Right ventricle myocardium inferior (tissue), 1 donor: ENCODE measurements around the gene IRF5. TPM values are rescaled to one million over a fixed set of nuclear protein-coding genes. Genes with fewer than 3 reads are reported as not detected.
"Not testable (repeated sequence)": the region's sequence is repeated elsewhere in the genome, so short reads cannot be mapped to it uniquely, and the experiment has no call there.

Experiments used
- ATAC-seq: fragments of 200-7000 bp; cut with Tn5 transposase; one replicate; pipeline ENCODE4 v1.9.1; 2020; ENCODE audit warnings: mild to moderate bottlenecking, moderate library complexity
- DNase-seq: peaks from one replicate; pipeline ENCODE4 v3.0.0; 2021; ENCODE audit errors: missing footprints
- intact Hi-C: fragments of 100-400 bp; cut with DNase I; formaldehyde crosslinking; loops from one replicate; pipeline ENCODE4 v1.11.0; 2022
- total RNA-seq: library from RNA; stranded (reverse); fragmentation: NEBNext Ultra II Directional; extraction: Animal tissue kit (Norgen Biotek cat#: 25700); gene quantifications from one replicate; pipeline ENCODE4 v1.2.1, GENCODE V29; 2021
- donor health status: DM: no; HTN: yes; CAD: no; lungs with severe emphysema.

The IRF5 gene
- total RNA-seq, 1 donor from 2014 or later = 3.3 TPM

DNA sequence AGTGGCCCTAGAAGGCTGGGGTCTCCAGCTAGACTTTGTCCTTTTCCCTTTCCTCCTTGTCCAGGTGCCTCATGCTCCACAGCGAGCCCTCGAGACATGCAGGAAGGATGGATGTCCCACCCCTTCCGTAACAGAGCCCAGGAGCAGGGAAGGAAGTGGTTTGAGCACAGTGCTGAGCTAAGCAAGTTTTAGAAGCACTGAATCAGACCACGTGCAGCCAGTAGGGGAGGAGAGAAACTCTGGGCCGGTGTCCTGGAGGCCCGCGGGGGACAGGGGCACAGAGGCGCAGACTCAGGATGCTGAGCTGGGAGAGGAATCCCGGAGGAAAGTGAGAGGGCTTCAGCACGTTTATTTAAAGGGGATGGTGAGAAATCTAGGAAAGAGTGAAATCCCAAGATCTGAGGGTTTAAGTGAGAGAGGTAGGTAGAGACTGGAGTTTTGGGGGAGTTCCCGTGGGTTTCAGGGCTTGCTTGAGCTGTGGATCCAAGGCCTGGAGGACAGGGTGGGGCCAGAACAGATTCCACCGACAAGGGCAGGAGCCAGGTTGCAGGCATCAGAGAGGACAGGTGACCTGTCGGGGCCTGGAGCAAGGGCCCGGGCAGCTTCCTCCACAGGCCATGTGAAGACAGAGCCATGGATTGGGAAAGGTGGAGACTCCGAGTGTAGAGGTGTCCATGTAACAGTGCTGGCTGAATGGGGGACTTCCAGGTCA, 4.4 kb upstream of the IRF5 start:
- DNase-seq (peak; percentile 62), ATAC-seq (peak; percentile 61)
- intact Hi-C loops = no loop called here

DNA sequence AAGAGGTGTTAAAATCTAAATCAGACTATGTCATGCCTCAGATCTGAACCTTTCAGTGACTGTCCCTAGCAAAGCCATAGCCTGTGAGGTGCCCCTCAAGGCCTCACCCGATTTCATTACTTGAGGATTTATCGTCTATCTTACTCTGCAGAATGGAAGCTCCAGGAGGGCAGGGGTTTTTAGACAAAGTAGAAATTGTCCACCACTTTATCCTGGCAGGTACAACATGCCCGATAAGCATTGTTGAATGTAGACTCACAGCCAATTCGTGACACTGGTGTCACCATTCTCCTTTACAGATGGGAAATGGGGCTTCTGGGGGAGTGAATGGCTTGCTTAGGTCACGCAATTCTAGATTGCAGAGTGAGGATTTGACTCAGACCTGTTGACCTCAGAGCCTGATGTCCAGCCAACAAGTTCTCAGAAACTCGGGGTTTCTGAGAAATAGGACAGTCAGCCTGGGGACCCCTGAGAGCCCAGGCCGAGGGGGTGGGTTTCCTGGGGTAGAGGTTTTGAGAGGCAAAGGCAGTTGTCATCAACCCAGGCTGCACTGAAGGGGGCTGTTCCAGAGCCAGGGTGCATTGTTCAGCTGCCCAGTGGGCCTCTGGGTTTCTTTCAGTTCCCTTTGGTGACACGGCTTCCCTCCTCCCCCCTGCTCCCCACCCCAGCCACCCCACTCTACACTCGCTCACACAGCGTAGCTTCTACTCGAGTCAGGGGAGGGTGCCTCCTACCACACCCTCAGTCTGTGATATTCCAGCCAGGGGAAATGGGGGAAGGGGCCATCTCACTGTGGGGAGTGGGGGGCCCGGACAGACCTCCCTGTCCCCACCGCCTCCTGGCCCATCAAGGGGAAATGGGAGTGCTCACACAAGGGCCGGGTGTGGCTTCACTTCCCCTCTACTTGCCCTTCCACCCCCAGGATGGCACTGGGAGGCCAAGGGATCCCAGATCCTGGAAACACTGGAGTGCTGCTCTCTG, 3.1 kb upstream of the IRF5 start:
- peak; percentile 25 for ATAC-seq
- intact Hi-C loops = no loop called here
- peak; percentile 56 for DNase-seq

DNA sequence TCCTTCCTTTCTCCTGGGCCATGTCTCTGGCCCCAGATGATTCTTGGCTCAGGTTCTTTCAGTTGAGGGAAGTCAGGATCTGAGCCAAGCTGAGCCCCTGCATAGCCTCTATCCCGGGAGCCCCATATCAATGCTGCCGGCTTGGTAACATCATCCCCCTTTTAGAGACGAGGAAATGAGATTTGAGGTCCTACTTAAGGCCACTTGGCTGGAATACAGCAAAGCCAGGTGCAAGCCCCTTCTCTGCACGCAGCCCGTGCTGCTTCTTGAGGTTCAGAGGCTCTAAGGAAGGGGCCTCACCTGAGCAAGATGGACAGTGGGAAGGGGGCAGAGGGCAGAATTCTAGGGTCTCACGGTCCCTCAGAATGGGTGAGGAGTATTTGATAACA, 2.4 kb upstream of the IRF5 start:
- intact Hi-C loops = no loop called here
- DNase-seq (peak; percentile 27), ATAC-seq (no peak)

DNA sequence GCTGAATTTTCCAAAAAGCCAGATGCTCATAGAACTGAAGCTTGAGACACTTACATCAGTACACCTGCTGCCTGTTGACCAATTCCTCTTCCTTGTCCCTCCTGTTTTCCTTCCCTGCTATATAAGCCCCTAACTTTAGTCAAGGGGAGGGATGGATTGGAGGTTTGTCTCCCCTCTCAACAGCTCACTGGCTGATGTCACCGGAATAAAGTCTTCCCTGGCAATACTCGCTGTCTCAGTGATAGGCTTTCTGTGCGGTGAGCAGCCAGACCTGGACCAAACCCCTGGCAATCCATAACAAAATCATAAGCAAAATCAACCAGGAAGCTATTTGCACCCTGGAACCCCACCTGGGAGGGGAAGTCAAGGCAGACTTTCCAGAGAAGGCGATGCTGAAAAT, 929 bp upstream of the IRF5 start:
- DNase-seq (no peak), ATAC-seq (no peak)
- intact Hi-C loops = no loop called here

DNA sequence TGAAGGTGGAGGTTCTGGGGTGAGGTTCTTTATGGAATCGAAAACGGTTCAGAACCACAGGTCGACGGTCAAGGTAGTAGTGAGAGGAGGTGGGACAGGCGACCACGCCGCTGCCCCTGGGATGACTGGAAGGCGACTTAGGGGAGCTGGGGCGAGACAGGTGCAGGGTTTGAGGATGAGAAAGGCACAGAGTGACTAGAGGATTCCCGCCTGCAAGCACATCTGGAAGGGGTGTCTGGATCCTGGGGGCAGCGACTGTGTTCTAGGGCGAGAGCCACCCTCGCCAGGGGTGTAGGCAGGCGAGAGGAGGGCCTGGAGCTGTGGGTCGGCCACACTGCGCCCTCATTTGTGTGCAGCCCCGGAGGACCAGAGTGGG, 468 bp upstream of the IRF5 start:
- no peak for ATAC-seq
- intact Hi-C loops = no loop called here
- DNase-seq = no peak

DNA sequence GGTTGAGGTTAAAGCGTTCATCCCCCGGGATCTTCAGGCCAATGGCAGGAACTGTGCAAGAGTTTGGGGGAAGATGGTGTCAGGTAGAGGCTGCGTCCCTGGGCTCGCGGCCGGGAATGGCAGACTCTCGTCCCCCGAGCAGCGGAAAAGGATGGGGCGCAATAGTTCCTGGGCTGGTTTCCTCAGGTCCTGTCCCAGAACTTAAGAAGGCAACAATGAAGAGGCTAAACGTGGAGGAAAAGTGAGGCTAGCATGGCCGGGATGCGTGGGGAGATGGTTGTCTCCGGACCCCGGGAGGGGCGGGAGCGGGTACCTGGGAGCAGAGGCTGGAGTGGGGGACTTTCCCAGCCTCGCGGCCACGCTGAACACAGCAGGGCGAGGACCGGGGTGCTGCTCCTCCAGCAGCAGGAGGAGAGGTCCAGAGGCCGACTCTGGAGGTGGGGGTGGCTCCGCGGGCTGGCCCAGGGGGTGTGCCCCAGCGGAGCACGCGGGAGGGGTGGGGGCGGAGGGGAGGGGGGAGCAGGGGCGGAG, 882 bp downstream of the IRF5 start:
- ATAC-seq (peak; percentile 16), DNase-seq (no peak)

DNA sequence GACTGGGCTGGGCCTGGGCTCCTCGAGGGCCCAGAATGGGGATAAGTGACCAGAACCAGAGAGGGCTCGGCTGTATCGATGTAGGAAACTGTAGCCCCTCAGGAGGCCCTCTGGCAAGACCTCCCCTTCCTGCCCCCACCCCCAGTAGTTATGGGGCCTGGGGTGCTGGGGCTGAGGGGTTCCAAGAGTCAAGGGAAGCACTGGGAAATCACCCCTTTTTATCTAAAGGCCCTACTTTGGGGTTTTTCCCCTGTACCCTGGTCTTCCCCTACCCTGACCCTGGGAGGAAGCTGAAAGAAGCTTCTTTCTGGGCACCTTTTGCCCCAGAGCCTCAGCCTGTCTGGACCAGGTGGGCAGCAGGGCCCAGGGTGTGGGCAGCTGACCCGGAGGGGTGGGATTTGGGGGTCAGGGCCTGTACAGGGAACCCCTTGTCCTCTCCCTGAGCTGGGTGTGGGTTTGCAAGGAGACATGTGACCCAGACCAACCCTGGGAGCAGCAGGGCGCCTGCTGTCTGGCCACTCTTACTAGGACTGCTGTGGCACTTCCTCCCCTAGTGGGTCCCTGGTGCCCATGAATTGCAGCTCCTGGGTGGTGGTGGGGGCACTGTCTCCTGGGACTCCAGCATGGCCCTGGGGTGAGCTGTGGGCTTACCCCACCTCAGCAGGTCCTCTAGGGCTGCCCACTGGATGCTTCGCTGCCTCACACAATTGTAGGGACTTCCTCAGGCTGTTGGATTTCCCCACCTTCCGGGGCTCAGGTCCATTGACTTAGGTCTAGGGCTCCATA, 1.5 kb downstream of the IRF5 start:
- intact Hi-C loops = no loop called here
- DNase-seq (no peak), ATAC-seq (peak; percentile 45)

More for the DNA sequence above, 882 bp downstream of the IRF5 start:
- intact Hi-C loops = no loop called here

DNA sequence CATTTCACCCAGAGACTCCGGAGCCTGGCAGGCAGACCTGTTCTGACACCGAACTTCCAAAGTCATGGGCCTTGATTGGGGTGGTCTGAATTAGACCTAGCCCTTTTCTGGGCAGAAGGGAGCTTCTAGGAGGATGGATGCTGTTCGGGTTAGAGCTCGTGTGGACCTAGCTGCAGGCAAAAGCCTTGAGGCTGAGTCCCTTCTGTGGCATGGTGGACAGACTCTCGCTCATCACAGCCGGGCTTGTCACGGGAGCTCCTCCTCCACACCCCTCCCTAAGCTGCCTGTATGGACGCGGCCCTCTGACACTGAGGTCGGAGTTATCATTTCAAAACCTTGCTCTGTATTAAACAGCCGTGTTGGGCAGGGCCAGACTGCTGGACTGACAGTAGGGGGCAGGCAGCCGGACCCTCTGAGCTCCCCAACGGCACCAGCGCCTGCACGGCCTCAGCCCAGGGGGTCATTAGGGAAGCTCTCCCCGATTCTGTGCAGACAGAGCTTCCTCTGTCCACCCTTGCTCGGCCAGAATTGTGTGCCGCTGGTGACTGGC, 2.2 kb downstream of the IRF5 start:
- ATAC-seq = peak; percentile 24
- intact Hi-C loops = no loop called here
- no peak for DNase-seq

DNA sequence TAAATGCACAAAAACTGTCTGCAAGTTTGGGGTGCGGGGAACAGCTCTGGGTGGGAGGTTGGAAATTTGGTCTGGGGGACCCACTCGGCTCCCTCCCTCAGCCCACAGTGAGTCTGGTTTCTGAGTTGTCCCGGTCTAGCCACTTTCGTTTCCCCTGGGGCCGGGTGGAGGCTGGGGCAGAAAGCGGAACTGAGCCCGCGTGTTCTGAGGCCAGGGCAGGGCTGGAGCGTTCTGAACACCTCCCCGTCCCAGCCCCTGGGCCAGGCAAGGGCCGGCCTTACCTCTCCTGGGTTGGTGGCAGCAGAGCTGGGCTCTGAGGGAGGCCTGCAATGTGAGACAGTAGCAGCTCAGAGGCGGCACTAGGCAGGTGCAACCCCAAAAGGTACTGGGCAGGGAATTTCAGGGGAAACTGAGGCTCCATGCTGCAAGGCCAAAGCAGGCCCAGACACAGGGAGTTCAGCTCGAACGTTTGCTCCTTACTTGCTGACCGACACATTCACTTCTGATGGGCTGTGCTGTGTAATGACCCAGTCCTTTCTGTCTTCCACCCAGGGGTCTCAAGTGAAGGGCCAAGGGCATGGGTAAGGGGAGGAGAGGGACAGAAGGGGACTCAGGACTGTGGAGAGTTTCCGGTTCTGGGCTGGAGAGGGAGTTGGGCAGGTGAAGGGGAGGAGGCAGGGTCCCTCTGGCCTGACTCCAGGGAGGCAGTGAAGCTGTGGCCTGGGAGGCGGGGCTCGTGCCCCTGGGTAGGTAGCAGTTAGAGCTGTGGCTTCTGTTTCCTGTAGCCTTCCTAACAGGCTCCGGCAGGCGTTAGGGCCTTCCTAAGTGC, 3.0 kb downstream of the IRF5 start:
- DNase-seq (peak; percentile 90), ATAC-seq (peak; percentile 63)
- intact Hi-C loops = no loop called here

DNA sequence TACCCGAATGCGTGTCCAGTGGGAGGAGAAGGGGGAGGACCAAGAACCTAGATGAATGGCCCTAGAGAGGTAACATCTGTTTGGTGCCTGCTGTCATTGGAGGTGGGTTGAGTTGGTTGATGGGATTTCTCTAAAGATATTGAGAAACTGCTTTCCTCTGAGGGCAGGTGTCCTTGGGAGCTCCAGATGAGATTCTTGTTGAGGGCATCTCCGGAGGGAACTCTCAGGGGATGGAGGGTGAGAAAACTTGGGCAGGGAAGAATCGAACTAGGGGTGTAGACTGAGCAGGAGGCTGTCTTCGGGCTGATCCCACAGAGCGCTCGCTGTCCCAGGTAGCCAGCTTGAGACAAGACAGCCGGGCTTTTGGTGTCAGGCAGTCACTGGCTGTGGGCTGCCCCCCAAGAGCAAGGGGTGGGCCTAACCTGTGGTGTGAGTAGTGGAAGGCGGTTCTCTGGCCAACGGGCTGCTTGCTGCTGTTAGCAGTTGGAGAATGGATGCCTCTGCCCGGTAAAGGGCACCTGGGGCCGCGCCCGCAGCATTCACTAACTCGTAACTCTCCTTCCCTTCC, 3.7 kb downstream of the IRF5 start:
- DNase-seq = no peak
- no peak for ATAC-seq
- intact Hi-C loops = no loop called here

DNA sequence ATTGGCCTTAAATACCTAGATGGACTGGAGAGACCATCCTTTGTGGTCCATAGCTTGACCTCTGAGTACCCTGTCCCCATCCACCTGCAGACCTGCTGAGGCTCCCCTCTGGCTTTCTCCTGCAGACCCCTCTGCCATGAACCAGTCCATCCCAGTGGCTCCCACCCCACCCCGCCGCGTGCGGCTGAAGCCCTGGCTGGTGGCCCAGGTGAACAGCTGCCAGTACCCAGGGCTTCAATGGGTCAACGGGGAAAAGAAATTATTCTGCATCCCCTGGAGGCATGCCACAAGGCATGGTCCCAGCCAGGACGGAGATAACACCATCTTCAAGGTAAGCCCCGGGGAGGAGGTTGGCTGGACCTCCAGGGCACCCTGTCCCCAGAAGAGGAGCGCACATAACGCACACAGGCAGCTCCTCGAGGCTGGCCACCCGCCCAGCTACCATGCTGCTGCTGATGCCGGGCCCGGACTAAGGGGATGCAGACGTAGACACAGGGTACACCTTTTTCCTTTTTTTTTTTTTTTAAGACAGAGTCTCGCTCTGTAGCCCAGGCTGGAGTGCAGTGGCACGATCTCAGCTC, 4.3 kb downstream of the IRF5 start:
- no peak for DNase-seq
- no peak for ATAC-seq

DNA sequence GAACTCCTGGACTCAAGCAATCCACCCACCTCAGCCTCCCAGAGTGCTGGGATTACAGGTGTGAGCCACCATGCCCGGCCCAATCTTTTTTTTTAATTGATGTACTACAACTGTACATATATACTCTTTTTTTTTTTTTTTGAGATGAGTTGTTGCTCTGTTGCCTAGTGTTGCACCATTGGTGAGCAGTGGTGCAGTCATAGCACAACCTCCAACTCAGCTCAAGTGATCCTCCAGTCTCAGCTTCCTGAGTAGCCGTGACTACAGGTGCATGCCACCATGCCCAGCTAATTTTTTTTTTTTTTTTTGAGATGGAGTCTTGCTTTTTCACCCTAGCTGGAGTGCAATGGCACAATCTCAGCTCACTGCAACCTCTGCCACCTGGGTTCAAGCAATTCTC, 5.5 kb downstream of the IRF5 start:
- intact Hi-C loops, DNase-seq, ATAC-seq: not testable (repeated sequence)

More for the DNA sequence above, 4.3 kb downstream of the IRF5 start:
- intact Hi-C loops = no loop called here

DNA sequence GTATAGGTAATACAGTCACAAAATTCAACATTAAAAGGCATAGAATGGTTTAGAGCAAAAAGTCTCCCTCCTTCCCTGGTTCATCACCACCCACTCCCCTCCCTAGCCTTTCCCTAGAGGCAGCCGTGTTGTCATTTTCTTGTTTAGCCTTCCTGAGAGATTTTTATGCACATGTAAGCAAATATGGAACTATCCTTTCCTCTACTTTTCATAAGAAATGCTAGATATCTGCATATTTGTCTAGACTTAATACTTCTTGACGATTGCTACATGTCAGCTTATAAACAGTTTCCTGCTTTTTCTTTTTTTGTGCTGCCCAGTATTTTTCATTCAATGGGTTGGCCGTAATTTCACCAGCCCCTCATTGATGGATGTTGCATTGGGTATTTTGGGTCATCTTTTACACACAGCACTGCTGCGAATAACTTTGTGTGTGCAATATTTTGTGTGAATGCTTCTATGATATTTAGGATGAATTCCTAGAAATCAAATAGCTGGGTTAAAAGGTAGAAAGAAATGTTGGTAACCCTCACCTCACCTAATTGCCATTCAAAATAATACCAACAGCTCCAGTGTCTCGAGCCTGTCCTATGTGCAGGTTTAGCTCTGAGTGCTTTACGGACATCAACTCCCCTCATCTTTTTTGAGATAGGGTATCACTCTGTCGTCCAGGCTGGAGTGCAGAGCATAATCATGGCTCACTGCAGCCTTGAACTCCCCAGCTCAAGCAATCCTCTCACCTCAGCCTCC, 6.9 kb downstream of the IRF5 start:
- DNase-seq (no peak), ATAC-seq (no peak)
- intact Hi-C loops = no loop called here

DNA sequence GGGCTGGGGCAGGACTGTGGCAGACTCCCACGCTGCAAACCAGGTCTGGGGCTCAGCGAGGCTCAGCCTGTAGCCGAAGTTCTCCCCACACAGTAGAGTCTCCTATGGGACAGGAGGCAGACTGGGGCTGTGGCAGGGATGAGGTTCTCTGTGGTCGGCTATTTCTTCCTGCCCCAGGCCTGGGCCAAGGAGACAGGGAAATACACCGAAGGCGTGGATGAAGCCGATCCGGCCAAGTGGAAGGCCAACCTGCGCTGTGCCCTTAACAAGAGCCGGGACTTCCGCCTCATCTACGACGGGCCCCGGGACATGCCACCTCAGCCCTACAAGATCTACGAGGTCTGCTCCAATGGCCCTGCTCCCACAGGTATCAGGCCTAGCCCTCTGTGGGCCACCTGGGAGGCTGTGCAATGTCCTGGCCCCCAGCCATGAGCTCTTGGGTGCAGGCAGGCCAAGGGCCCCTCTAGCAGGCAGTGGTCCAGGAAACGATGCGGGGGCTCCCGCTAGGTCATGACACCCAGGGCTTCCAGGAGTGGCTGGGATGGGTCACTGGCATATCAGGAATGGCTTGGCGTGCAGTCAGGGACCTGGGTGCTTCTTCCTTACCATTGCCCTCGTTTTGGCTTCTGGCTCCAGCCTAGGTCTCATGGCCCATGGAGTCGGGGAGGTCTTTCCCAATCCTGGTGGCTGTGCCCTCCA, 8.1 kb downstream of the IRF5 start:
- DNase-seq (peak; percentile 46), ATAC-seq (no peak)
- intact Hi-C loops = no loop called here

DNA sequence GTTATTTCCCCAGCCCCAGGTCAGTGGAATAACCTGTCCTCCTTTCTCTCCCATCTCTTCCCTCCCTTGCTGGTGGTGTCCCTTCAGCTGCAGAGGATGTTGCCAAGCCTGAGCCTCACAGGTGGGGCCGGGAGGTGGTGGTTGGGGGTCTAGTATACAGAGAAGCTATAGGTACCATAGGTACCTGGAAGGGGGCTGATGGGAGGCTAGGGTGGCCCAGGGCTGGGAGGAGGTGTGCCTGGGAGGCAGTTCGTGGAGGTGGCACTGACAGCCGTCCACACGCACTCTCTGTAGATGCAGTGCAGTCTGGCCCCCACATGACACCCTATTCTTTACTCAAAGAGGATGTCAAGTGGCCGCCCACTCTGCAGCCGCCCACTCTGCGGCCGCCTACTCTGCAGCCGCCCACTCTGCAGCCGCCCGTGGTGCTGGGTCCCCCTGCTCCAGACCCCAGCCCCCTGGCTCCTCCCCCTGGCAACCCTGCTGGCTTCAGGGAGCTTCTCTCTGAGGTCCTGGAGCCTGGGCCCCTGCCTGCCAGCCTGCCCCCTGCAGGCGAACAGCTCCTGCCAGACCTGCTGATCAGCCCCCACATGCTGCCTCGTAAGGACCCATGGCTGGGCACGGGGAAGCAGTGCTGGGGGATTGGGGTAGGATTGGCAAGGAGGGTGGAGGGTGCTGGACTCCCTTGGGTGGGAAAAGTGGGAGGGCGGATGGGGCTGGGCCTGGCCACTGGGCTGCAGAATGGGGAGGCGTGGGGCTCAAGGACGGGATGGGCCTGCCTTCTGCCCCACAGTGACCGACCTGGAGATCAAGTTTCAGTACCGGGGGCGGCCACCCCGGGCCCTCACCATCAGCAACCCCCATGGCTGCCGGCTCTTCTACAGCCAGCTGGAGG, 9.5 kb downstream of the IRF5 start:
- peak; percentile 60 for DNase-seq
- intact Hi-C loops = no loop called here
- ATAC-seq = no peak
